Skin epidermis (tissue), 12 donors: ENCODE results near the gene GMPPA.

Source experiments
- H3K27ac ChIP-seq, 21 experiments: fragments of 200-600 bp; sonication (generic) in 11 of 21; one replicate each; pipeline ENCODE4 v1.5.0; 2020; ENCODE audit warnings: mild to moderate bottlenecking in 3 of 21, inconsistent platforms in 2 of 21, moderate library complexity in 2 of 21
- H3K4me3 ChIP-seq, 7 experiments: fragments of 200-600 bp; sonication (generic) in 2 of 7; one replicate each; pipeline ENCODE4 v1.5.0; 2020; ENCODE audit warnings: inconsistent platforms in 2 of 7, mild to moderate bottlenecking in 2 of 7, moderate library complexity in 1 of 7

The GMPPA gene

DNA sequence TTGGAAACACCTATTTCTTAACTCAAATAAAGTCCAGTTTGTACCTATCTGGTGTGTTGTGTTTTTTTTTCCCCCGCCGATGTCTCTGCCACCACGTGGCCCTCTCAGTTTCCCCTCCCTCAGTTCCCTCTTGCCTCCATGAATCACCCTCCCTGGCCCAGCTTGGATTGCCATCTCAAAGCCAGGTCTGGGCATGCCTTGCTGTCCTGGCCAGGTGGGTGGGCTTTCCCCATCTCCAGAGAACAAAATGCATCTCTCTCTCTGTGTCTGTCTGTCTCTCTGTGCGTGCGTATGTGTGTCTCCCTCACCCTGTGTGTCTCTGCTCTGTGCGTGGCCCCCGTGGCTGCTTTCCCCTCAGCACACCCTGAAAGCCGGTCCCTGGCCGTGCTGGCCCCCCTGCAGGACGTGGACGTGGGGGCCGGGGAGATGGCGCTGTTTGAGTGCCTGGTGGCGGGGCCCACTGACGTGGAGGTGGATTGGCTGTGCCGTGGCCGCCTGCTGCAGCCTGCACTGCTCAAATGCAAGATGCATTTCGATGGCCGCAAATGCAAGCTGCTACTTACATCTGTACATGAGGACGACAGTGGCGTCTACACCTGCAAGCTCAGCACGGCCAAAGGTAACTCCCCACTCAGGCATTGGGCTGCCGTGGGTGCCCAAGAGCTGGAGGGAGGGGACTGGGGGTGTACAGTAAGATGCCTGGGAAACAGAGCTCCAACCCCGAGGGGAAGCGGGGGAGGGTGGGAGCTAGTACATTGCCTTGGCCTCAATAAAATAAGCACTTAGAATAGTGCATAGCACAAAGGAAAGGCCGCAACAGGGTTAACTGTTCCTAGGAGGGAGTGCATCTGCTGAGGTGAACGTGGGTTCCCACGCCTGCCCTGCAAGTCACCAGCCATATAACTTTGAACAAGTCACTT, 31.6 kb upstream of the GMPPA start:
- H3K4me3 ChIP-seq = no peak overlapping the region
- peak overlapping the region in 1 of 21 experiments; percentile 30 for H3K27ac ChIP-seq

DNA sequence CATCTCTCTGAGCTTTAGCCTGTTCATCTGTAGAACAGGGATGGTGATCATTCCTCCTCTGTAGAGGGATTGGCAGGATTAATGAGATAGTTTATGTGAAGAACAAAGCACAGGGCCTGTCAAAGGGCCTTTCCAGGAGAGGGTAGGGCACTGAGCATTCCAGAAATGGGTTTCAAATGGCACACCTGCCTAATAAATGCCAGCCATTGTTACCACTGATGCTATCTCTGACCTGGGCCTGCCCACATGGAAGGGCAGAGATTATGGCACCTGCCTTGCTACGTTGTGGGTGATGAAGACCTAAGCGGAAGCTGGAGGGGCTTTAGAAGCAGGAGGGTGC, 31.0 kb upstream of the GMPPA start:
- no peak overlapping the region for H3K27ac ChIP-seq
- no peak overlapping the region for H3K4me3 ChIP-seq

DNA sequence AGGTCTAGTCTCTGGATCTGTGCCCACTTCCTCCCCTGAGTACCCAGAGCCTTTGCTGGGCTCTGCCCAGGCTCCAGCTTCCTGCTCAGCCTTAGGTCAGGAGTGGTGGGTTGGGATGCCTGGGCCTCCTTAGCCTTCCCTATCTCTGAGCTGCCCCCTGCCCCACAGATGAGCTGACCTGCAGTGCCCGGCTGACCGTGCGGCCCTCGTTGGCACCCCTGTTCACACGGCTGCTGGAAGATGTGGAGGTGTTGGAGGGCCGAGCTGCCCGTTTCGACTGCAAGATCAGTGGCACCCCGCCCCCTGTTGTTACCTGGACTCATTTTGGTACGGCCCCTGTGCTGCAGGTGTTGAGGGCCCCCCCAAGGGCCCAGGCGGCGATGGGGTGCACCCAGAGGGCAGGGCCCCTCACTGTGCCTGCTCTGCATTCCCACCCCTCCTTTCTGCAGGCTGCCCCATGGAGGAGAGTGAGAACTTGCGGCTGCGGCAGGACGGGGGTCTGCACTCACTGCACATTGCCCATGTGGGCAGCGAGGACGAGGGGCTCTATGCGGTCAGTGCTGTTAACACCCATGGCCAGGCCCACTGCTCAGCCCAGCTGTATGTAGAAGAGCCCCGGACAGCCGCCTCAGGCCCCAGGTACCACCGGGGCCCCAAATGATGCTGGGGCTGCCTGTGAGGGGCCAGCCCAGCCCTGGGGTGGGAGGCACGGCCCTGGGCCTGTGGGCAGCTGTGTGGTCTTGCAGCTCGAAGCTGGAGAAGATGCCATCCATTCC, 30.1 kb upstream of the GMPPA start:
- Histone ChIP-seq H3K4me3 (no peak overlapping the region), H3K27ac (no peak overlapping the region)

DNA sequence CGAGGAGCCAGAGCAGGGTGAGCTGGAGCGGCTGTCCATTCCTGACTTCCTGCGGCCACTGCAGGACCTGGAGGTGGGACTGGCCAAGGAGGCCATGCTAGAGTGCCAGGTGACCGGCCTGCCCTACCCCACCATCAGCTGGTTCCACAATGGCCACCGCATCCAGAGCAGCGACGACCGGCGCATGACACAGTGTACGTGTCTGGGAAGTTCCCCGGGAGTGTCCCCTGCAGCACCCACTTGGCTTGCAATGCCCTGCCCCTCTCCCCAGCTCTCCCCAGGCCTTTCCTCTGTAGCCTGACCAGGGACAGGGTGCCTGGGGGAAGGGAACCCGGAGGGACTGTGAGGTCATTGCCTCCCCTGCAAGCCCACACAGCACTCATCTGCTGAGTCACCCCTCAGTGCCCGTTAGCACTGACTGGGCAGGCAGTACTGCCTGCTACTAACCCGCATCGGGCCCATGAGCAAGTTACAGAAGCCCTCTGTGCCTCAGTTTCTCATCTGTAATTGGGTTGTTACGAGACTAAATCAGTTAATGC, 29.4 kb upstream of the GMPPA start:
- Histone ChIP-seq H3K4me3 (no peak overlapping the region), H3K27ac (no peak overlapping the region)

DNA sequence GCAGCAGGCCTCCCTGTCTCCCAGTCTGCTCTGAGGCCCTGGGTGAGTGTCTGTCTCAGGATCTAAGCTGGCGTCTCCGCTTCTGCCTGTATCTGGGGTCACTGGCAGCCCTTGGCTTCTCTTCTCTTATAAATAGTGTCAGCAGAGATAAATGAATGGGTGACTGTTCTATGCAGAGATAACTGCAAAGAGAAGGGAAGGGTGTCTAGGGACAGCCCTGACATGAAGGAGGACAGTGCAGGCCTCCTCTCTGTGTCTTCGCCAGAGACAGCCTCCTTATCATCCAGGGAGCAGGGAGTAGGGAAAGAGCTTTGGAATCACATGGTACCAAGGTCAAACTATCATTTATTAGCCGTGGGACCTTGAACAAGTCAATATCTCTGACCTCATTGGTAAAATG, 28.3 kb upstream of the GMPPA start:
- H3K4me3 ChIP-seq = no peak overlapping the region
- H3K27ac ChIP-seq = no peak overlapping the region

DNA sequence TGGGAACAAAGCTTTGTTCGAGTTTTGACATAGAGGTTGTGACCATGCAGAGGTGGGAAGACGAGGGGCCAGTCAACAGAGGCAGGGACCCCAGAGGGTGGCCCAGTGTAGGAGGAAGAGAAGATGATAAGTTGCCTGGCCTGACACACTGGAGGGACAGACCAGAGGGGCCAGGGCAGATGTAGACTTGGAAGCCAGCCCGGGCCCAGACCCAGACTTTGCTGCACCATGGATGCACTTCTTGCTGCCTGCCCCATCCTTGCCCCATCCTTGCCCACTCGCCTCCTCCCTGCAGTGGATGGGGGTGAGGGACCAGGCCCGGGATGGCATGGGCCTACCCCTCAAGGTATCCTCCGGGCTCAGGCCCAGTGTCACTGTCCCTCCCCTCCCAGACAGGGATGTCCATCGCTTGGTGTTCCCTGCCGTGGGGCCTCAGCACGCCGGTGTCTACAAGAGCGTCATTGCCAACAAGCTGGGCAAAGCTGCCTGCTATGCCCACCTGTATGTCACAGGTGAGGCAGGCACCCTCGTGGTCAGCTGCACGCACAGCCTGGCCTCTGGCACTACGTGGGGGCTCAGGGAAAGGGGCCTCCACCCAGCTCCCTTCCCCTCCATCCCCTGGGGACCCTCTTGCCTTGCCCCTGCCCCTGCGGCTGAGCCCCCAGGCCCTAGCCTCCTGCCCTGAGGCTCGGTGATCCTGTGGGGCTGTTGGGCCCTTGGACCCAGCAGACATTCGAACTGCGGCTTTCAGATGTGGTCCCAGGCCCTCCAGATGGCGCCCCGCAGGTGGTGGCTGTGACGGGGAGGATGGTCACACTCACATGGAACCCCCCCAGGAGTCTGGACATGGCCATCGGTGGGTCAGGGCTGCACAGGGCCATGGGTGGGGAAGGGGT, 27.0 kb upstream of the GMPPA start:
- Histone ChIP-seq H3K4me3 (no peak overlapping the region), H3K27ac (no peak overlapping the region)

DNA sequence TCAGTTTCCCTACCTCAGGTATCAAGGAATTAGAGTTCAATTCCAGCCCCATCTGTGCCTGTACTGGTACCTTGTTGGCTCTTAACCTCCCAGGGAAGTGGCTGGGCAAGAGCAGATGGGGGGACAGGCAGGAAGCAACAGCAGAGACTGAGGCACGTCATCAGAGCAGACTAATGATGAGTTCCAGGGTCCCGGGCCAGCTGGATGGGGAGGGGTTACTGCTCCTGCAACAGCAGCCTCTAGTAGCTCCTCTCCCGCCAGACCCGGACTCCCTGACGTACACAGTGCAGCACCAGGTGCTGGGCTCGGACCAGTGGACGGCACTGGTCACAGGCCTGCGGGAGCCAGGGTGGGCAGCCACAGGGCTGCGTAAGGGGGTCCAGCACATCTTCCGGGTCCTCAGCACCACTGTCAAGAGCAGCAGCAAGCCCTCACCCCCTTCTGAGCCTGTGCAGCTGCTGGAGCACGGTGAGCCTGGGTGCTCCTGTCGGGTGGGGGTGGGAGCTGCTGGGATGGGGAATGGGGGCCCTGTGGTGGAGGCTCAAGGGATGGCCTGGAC, 26.0 kb upstream of the GMPPA start:
- no peak overlapping the region for H3K4me3 ChIP-seq
- H3K27ac ChIP-seq = no peak overlapping the region

DNA sequence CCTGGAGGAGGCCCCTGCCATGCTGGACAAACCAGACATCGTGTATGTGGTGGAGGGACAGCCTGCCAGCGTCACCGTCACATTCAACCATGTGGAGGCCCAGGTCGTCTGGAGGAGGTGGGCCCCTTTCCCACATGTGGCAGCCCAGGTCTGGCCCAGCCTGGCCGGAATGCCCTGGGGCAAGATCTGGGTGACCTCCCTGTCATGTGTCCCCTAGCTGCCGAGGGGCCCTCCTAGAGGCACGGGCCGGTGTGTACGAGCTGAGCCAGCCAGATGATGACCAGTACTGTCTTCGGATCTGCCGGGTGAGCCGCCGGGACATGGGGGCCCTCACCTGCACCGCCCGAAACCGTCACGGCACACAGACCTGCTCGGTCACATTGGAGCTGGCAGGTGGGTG, 25.2 kb upstream of the GMPPA start:
- no peak overlapping the region for H3K27ac ChIP-seq
- H3K4me3 ChIP-seq = no peak overlapping the region

DNA sequence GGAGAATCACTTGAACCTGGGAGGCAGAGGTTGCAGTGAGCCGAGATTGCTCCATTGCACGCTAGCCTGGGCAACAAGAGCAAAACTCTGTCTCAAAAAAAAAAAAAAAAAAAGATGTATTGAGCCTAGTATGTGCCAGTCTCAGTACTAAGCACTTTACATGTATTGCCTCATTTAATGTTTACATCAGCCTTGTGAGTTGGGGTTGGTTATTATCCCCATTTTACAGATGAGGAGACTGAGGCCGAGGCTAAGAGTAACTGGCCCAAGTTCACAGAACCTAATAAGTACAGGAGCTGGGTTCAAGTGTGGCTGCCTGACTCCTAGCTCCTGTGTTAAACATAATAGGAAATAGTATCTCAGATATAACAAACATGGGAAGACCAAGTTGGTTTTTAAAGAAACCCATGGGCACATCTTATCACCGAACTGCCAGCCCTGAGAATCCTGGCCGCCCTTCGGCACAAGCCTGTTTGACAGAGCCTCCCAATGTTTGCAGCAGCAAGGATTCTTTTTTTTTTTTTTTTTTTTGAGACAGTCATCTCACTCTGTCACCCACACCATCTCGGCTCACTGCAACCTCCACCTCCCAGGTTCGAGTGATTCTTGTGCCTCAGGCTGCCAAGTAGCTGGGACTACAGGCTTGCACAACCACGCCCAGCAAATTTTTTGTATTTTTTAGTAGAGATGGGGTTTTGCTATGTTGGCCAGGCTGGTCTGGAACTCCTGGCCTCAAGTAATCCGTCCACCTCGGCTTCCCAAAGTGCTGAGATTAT, 24.2 kb upstream of the GMPPA start:
- Histone ChIP-seq H3K27ac (no peak overlapping the region), H3K4me3 (no peak overlapping the region)

DNA sequence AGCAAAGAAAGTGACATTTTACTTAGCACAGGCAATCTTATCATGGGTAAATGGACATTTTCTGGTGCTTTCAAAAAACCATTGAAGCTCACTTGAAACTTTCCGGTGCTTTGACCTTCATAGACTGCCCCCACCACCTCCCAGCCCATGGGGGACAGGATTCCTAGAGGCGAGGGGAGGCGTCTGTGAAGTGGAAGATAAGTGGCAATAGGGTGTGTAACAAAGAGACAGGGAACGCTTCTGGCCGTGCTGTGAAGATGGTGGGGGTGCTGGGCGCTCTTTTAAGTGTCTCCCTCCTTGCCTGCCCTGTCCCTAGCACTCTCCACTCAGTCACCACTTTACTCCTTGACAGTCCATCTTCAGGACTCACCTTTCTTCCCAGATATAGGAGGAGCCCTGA, 23.4 kb upstream of the GMPPA start:
- H3K4me3 ChIP-seq = no peak overlapping the region
- H3K27ac ChIP-seq = no peak overlapping the region

DNA sequence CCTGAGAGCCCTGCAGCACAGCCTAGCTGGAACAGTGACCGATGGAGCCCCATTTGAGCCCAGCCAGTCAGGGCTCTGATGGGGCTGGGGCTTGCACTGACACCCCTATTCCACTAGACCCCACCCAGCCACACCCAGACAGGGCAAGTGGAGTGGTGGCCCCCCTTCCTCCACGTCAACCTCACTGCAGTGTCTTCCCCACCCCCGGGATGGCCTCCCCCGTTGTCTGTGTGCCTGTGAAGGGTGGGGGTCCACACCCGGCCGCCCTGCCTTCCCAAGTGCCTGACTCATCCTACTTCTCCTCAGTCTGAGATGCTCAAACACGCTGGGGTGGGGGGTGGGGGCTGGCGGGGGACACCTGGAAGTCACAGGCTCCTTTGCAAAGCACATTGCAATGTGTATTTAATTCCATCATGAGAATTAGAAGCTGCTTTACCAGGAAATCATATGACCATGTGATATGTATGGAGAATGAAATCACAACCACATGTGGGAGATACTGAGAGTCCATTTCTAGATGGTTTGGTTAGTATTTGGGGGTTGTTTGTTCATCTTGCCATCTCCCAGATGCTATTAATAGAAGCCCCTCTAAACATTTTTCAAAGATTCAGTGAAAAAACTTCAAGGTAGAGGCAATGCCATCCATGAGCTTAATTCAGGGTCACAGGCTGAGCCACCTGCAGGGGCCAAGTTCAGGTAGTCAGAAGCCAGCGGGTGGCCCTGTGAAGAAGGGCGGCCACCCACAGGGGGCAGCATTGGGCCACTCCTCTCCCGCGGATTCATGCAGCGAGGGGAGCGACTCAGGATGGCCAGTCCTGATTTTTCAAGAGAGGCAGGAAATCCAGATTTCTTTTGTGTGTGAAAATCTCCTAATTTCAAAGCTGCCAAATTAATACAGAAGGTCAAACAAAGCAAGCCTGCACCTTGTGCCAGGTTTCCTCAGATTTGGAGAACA, 22.7 kb upstream of the GMPPA start:
- Histone ChIP-seq H3K27ac (no peak overlapping the region), H3K4me3 (no peak overlapping the region)

DNA sequence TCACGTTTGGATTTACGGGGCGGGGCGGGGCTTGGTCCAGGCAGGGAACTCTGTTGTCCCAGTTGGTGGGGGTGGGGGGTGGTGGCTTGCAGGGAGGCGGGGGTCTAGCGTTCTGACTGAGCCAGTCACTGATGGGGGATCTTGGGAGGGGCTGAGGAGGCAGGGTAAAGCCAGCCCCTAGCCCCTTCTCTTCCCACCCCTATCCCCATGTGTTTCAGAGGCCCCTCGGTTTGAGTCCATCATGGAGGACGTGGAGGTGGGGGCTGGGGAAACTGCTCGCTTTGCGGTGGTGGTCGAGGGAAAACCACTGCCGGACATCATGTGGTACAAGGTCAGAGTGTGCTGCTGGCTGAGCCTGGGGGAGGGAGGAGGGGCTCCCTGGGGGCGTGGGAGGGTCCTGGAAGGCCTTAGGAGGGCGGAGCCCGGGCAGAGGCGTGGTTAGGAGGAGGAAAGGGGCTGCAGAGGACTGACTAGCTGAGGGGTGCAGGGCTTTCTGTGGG, 22.0 kb upstream of the GMPPA start:
- Histone ChIP-seq H3K27ac (no peak overlapping the region), H3K4me3 (no peak overlapping the region)

DNA sequence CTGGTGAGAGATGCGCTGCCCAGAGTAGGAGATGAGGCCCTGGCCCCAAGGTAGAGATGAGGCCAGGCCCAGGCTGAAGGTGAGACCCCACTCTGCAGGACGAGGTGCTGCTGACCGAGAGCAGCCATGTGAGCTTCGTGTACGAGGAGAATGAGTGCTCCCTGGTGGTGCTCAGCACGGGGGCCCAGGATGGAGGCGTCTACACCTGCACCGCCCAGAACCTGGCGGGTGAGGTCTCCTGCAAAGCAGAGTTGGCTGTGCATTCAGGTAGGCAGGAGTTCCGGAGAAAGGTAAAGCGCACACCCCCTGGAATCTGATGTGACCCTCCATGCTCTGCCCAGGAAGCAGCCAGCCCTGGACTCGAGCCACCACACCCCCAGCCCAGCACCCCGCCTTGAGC, 21.5 kb upstream of the GMPPA start:
- Histone ChIP-seq H3K4me3 (no peak overlapping the region), H3K27ac (no peak overlapping the region)

DNA sequence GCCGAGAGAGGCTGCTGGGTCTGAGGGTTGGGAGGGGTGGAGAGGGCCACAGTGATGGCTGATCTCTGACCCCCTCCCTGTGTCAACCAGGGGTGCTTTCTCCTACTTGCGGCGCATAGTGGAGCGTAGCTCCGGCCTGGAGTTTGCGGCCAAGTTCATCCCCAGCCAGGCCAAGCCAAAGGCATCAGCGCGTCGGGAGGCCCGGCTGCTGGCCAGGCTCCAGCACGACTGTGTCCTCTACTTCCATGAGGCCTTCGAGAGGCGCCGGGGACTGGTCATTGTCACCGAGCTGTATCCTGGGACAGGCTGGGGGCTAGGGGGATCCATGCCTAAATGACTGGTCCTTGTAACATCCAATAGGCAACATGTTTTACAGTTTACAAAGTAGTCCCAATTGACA, 20.9 kb upstream of the GMPPA start:
- Histone ChIP-seq H3K27ac (no peak overlapping the region), H3K4me3 (no peak overlapping the region)

DNA sequence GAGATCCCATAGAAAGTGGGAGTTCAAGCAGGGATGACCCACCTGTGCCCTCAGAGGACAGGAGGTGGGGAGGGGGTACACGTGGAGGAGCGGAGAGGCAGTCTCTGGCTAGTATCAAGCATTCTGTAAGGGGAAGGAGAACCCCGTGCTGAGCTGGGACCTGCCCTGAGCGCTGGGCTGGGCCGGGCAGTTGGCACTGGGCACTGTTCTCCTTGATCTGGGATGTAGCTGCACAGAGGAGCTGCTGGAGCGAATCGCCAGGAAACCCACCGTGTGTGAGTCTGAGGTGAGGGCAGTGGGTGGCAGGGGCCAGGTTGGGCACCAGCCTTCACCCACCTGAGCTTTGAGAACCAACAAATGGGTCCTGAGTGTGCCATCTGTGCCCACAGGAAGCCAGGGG, 19.8 kb upstream of the GMPPA start:
- Histone ChIP-seq H3K4me3 (no peak overlapping the region), H3K27ac (no peak overlapping the region)

DNA sequence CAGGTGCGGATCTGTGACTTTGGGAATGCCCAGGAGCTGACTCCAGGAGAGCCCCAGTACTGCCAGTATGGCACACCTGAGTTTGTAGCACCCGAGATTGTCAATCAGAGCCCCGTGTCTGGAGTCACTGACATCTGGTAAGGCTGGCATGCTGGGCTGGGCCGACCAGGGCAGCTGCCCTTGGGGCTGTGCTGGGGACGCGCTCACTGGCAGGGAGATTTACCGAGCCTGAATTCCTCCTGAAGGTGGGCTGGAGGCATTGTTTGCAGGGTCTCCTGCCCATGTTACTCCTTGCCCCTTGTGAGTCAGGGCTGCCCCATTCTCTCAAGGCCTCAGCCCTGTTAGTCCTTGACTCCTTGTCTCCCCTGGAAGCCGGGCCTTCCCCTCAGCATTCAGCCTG, 18.7 kb upstream of the GMPPA start:
- H3K27ac ChIP-seq = no peak overlapping the region
- H3K4me3 ChIP-seq = no peak overlapping the region

DNA sequence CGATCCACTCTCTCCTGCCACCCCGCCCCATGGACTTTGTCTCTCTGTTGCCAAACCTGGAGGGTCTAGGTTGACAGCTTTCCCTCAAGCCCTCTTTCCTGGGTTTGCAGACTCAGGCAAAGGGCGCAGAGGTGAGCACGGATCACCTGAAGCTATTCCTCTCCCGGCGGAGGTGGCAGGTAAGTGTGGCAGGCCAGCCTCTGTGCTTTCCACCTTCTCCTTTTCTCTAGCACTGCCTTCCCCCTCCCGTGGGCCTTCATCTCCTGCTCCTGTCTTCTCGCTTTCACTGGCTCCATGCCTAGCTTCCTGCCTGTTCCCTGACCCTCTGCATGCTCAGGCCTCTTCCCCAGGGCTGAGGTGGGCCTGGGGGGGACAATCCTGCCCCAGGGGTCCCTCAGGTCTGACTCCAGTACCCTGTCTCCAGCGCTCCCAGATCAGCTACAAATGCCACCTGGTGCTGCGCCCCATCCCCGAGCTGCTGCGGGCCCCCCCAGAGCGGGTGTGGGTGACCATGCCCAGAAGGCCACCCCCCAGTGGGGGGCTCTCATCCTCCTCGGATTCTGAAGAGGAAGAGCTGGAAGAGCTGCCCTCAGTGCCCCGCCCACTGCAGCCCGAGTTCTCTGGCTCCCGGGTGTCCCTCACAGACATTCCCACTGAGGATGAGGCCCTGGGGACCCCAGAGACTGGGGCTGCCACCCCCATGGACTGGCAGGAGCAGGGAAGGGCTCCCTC, 15.9 kb upstream of the GMPPA start:
- Histone ChIP-seq H3K4me3 (no peak overlapping the region), H3K27ac (no peak overlapping the region)
